PC-3 (cell line): ENCODE results near the gene KIF3A. TPM values are rescaled to one million over a fixed set of nuclear protein-coding genes. Genes with fewer than 3 reads are reported as not detected.

Experiments used
- ATAC-seq: fragments of 200-7000 bp; cut with Tn5 transposase; 2 replicates; pipeline ENCODE4 v1.9.1; 2020; ENCODE audit warnings: mild to moderate bottlenecking, moderate library complexity
- BruUV-seq: library from RNA; stranded (reverse); fragments of 400-500 nt; replicated peaks from 2 replicates; lab custom pipeline; 2021; lab: Mats Ljungman, UMichigan
- CTCF ChIA-PET: fragments of 300-600 bp; sonication (Branson Sonifier 250); formaldehyde crosslinking; loops from one replicate; lab custom pipeline; 2022; ENCODE audit warnings: antibody characterized with exemption; lab: Charles Lee
- POLR2A ChIA-PET: fragments of 300-600 bp; sonication (Branson Sonifier 250); formaldehyde crosslinking; loops from one replicate; lab custom pipeline; 2022; ENCODE audit warnings: antibody characterized with exemption; ENCODE audit not compliant: unreplicated experiment; lab: Charles Lee
- DNase-seq: peaks from one replicate; pipeline ENCODE4 v3.0.0-alpha.2; 2015
- H2AFZ ChIP-seq: fragments of 300-600 bp; sonication (generic); 2 replicates; pipeline ENCODE4 v1.6.0; 2016; ENCODE audit warnings: antibody characterized with exemption, low read length
- H3F3A ChIP-seq: fragments of 300-600 bp; sonication (generic); one replicate; pipeline ENCODE4 v1.6.0; 2017; ENCODE audit warnings: antibody characterized with exemption, low read length, control low read depth, mild to moderate bottlenecking; ENCODE audit not compliant: unreplicated experiment
- H3K27ac ChIP-seq: fragments of 300-600 bp; sonication (generic); 2 replicates; pipeline ENCODE4 v1.5.1; 2016; ENCODE audit warnings: mild to moderate bottlenecking, low read length
- H3K27me3 ChIP-seq: fragments of 300-600 bp; sonication (generic); 2 replicates; pipeline ENCODE4 v1.6.1; 2016; ENCODE audit warnings: low read length, mixed read lengths
- H3K36me3 ChIP-seq: fragments of 300-600 bp; sonication (generic); 2 replicates; pipeline ENCODE4 v1.6.1; 2016; ENCODE audit warnings: low read depth, mixed run types, low read length, mixed read lengths
- H3K4me1 ChIP-seq: fragments of 300-600 bp; sonication (generic); 2 replicates; pipeline ENCODE4 v1.5.1; 2016; ENCODE audit warnings: low read length; ENCODE audit not compliant: insufficient read depth
- H3K4me2 ChIP-seq: fragments of 300-600 bp; sonication (generic); 2 replicates; pipeline ENCODE4 v1.6.0; 2016; ENCODE audit warnings: low read length
- H3K4me3 ChIP-seq: fragments of 300-600 bp; sonication (generic); 2 replicates; pipeline ENCODE4 v1.5.1; 2016; ENCODE audit warnings: mild to moderate bottlenecking, low read length, mixed read lengths
- H3K79me2 ChIP-seq: fragments of 300-600 bp; sonication (generic); 2 replicates; pipeline ENCODE4 v1.6.1; 2017; ENCODE audit warnings: low read length, mixed read lengths
- H3K9ac ChIP-seq: fragments of 300-600 bp; sonication (generic); 2 replicates; pipeline ENCODE4 v1.6.0; 2016; ENCODE audit warnings: mild to moderate bottlenecking, low read length
- H3K9me2 ChIP-seq: fragments of 300-600 bp; sonication (generic); replicated peaks from 2 replicates; pipeline ENCODE4 v1.6.1; 2016; ENCODE audit warnings: mixed run types, low read length, mixed read lengths
- H3K9me3 ChIP-seq: fragments of 300-600 bp; sonication (generic); 2 replicates; pipeline ENCODE4 v1.6.1; 2016; ENCODE audit warnings: low read length, mixed read lengths
- H4K20me1 ChIP-seq: fragments of 300-600 bp; sonication (generic); 2 replicates; pipeline ENCODE4 v1.6.1; 2016; ENCODE audit warnings: low read length, mixed read lengths
- EZH2 ChIP-seq: fragments of 300-600 bp; sonication (generic); IDR thresholded peaks from one replicate; pipeline ENCODE4 v1.6.1; 2017; ENCODE audit warnings: antibody characterized with exemption, mild to moderate bottlenecking, low read length; ENCODE audit not compliant: unreplicated experiment
- EZH2phosphoT487 ChIP-seq: fragments of 300-600 bp; sonication (generic); IDR thresholded peaks from 2 replicates; pipeline ENCODE4 v1.6.1; 2018; ENCODE audit warnings: mild to moderate bottlenecking, antibody characterized with exemption, low read length, borderline replicate concordance
- intact Hi-C: fragments of 100-400 bp; cut with micrococcal nuclease; formaldehyde crosslinking; loops from 2 replicates; pipeline ENCODE4 v1.9.0; 2023
- total RNA-seq: library from RNA; depleted of rRNA; stranded (reverse); fragments of >200 nt; gene quantifications from 2 replicates; pipeline ENCODE4 v1.2.3, GENCODE V29; 2014
- TF ChIP-seq, protein P1 (sequence below): fragments of 300-600 bp; sonication (generic); conservative IDR thresholded peaks from 2 replicates; pipeline ENCODE4 v1.5.1; 2017; ENCODE audit warnings: antibody characterized with exemption, low read depth, mild to moderate bottlenecking, low read length

KIF3A gene
- total RNA-seq, 1 experiment from 2014 or later = 5.7 TPM

GRCh38 chr5:132662004-132662401 lies 75.3 kb downstream of the KIF3A start:
- intact Hi-C loops = no loop called here
- TF ChIP-seq EZH2 (no peak), EZH2phosphoT487 (no peak)
- TF ChIP-seq, protein P1, sequence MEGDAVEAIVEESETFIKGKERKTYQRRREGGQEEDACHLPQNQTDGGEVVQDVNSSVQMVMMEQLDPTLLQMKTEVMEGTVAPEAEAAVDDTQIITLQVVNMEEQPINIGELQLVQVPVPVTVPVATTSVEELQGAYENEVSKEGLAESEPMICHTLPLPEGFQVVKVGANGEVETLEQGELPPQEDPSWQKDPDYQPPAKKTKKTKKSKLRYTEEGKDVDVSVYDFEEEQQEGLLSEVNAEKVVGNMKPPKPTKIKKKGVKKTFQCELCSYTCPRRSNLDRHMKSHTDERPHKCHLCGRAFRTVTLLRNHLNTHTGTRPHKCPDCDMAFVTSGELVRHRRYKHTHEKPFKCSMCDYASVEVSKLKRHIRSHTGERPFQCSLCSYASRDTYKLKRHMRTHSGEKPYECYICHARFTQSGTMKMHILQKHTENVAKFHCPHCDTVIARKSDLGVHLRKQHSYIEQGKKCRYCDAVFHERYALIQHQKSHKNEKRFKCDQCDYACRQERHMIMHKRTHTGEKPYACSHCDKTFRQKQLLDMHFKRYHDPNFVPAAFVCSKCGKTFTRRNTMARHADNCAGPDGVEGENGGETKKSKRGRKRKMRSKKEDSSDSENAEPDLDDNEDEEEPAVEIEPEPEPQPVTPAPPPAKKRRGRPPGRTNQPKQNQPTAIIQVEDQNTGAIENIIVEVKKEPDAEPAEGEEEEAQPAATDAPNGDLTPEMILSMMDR = no peak

GRCh38 chr5:132661231-132662003 lies 75.9 kb downstream of the KIF3A start:
- Histone ChIP-seq H2AFZ (no peak overlapping the region), H3F3A (no peaks in the 10 kb centered on the region), H4K20me1 (no peaks in the 10 kb centered on the region), H3K27ac (no peak overlapping the region), H3K4me3 (no peak overlapping the region), H3K9me2 (no peaks in the 10 kb centered on the region), H3K27me3 (no peaks in the 10 kb centered on the region), H3K4me1 (no peaks in the 10 kb centered on the region), H3K79me2 (no peaks in the 10 kb centered on the region), H3K9ac (no peak overlapping the region), H3K4me2 (no peak overlapping the region), H3K36me3 (no peaks in the 10 kb centered on the region), H3K9me3 (no peaks in the 10 kb centered on the region)
- ATAC-seq = no peak
- POLR2A ChIA-PET = no interaction called here
- intact Hi-C loops = no loop called here
- BruUV-seq = no TSS peak
- CTCF ChIA-PET = no interaction called here
- TF ChIP-seq, protein P1 = no peak
- TF ChIP-seq EZH2phosphoT487 (no peak), EZH2 (no peak)
- no peak for DNase-seq

More at GRCh38 chr5:132662004-132662401, 75.3 kb downstream of the KIF3A start:
- Histone ChIP-seq H3K9me3 (no peaks in the 10 kb centered on the region), H3K9ac (no peak overlapping the region), H4K20me1 (no peaks in the 10 kb centered on the region), H3K4me3 (no peak overlapping the region), H2AFZ (no peak overlapping the region), H3K4me1 (no peaks in the 10 kb centered on the region), H3F3A (no peaks in the 10 kb centered on the region), H3K9me2 (no peaks in the 10 kb centered on the region), H3K27ac (no peak overlapping the region), H3K27me3 (no peaks in the 10 kb centered on the region), H3K36me3 (no peaks in the 10 kb centered on the region), H3K4me2 (no peak overlapping the region), H3K79me2 (no peaks in the 10 kb centered on the region)
- no peak for DNase-seq
- ChIA-PET CTCF (no interaction called here), POLR2A (no interaction called here)
- ATAC-seq = no peak
- BruUV-seq = no TSS peak
